Measurements from ENCODE around the gene SPAG17. TPM values are rescaled to one million over a fixed set of nuclear protein-coding genes. Genes with fewer than 3 reads are reported as not detected.

Gene SPAG17
- total and polyA plus RNA-seq, 2 of the 13 experiments (the other 11 are each of a cell fraction or from before 2014, with no cell fraction given), result not detected

DNA sequence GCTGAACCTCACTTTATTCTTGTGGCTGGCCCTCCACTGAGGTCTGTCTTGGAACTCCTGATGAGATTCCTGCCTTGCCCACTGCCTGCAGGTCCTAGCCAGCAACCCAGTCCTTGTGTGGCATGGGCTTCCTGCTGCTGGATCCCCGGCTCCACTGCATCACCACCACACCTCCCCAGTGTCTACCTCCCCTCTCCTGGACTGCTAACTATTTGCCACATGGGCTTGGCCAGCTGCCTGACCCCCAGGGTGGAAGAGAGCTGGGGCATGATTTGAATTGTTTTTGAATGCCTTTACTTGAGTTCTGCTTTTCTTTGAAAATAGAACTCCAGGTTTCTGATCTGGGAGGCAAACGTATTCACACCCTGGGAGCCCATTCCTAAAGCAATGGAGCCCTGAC, 41.2 kb downstream of the SPAG17 start:
- H3K27ac ChIP-seq (ENCODE audit: extremely low read length, insufficient read depth, low read length), result no peak overlapping the region
- no peaks in the 10 kb centered on the region for H3K79me2 ChIP-seq (ENCODE audit: insufficient read depth, low read length)
- H3K9ac ChIP-seq (ENCODE audit: insufficient read depth, low read depth, low read length), result no peak overlapping the region
- ATAC-seq (no peak), FAIRE-seq (no peak), DNase-seq (ENCODE audit: low spot score) (no peak)
- intact Hi-C loops (cut with micrococcal nuclease; ENCODE audit: unreplicated experiment), result no loop called here
- no peaks in the 10 kb centered on the region for H3K36me3 ChIP-seq (replicated peaks in 1 of 2; ENCODE audit: control insufficient read depth in 1 of 2, insufficient read depth in 2 of 2, low read length in 2 of 2)
- no peak overlapping the region for H2AFZ ChIP-seq (ENCODE audit: low read length)
- H3K9me3 ChIP-seq (ENCODE audit: low read length), result no peaks in the 10 kb centered on the region
- BruUV-seq (replicated peaks), result no TSS peak
- WGBS (ENCODE audit: low lambda C conversion rate), result 6% methylated on average over 2 of the region's 2 CpGs
- no peaks in the 10 kb centered on the region for H4K20me1 ChIP-seq (ENCODE audit: insufficient read depth, low read length)
- H3K4me2 ChIP-seq (ENCODE audit: low read depth, low read length), result no peak overlapping the region
- in situ Hi-C loops (cut with HindIII; ENCODE audit: extremely low pct_ligation_motif_present, low pct_unique_long_range_greater_than_20kb), result no loop called here
- no peak overlapping the region for H3K4me3 ChIP-seq (replicated peaks in 1 of 3; ENCODE audit: insufficient read depth in 1 of 3, low read depth in 2 of 3, low read length in 3 of 3)
- POLR2A ChIA-PET, result no interaction called here
- no peaks in the 10 kb centered on the region; a peak in 1 of 5 replicates for H3K27me3 ChIP-seq (ENCODE audit: control insufficient read depth in 1 of 2, insufficient read depth in 2 of 2, low read length in 2 of 2)
- CTCF ChIA-PET (ENCODE audit: low intra/inter-chr PET ratio, low total read pairs), result no interaction called here
- TF ChIP-seq ZZZ3 (CRISPR knock-in tag; IDR thresholded peaks at IDR 0.05; ENCODE audit: borderline replicate concordance), result no peak
- H3K4me1 ChIP-seq (ENCODE audit: insufficient read depth, low read length), result no peaks in the 10 kb centered on the region

DNA sequence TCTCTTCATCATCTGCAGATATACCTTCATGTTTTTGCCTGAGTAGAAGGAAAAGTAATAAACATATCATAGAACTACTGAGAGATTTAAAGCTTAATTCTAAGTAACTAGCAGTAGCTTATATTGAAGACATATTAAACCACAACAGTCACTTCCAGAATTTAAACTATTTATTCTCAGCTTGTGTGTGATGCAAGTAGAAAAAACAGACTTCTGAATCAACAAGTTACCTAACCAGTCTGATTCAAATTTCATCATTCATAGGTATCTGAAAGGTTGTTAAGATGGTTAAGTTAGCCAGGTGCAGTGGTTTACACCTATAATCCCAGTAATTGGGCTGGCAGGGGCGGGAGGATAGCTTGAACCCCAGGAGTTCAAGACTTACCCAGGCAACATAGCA, 41.9 kb downstream of the SPAG17 start:
- Histone ChIP-seq H3K4me2 (ENCODE audit: low read depth, low read length) (no peak overlapping the region), H3K27me3 (ENCODE audit: control insufficient read depth in 1 of 2, insufficient read depth in 2 of 2, low read length in 2 of 2) (no peaks in the 10 kb centered on the region; a peak in 1 of 5 replicates), H3K4me1 (ENCODE audit: insufficient read depth, low read length) (no peaks in the 10 kb centered on the region), H3K79me2 (ENCODE audit: insufficient read depth, low read length) (no peaks in the 10 kb centered on the region), H2AFZ (ENCODE audit: low read length) (no peak overlapping the region), H3K9ac (ENCODE audit: insufficient read depth, low read depth, low read length) (no peak overlapping the region), H3K4me3 (replicated peaks in 1 of 3; ENCODE audit: insufficient read depth in 1 of 3, low read depth in 2 of 3, low read length in 3 of 3) (no peak overlapping the region), H3K9me3 (ENCODE audit: low read length) (no peaks in the 10 kb centered on the region), H3K36me3 (replicated peaks in 1 of 2; ENCODE audit: control insufficient read depth in 1 of 2, insufficient read depth in 2 of 2, low read length in 2 of 2) (no peaks in the 10 kb centered on the region), H3K27ac (ENCODE audit: extremely low read length, insufficient read depth, low read length) (no peak overlapping the region), H4K20me1 (ENCODE audit: insufficient read depth, low read length) (no peaks in the 10 kb centered on the region)
- ChIA-PET CTCF (ENCODE audit: low intra/inter-chr PET ratio, low total read pairs) (no interaction called here), POLR2A (no interaction called here)
- WGBS (ENCODE audit: low lambda C conversion rate), result 0% methylated on average over 1 of the region's 1 CpG
- DNase-seq (ENCODE audit: low spot score) (no peak), ATAC-seq (no peak), FAIRE-seq (no peak)
- no TSS peak for BruUV-seq (replicated peaks)
- in situ Hi-C loops (cut with HindIII; ENCODE audit: extremely low pct_ligation_motif_present, low pct_unique_long_range_greater_than_20kb), result no loop called here
- intact Hi-C loops (cut with micrococcal nuclease; ENCODE audit: unreplicated experiment), result no loop called here
- TF ChIP-seq ZNF10 (CRISPR knock-in tag; IDR thresholded peaks at IDR 0.05; ENCODE audit: borderline replicate concordance, low read depth) (no peak), ZNF678 (CRISPR knock-in tag; IDR thresholded peaks at IDR 0.05) (no peak), PHF20 (CRISPR knock-in tag; IDR thresholded peaks at IDR 0.05) (no peak), ZNF431 (CRISPR knock-in tag; IDR thresholded peaks at IDR 0.05; ENCODE audit: borderline replicate concordance, low read depth) (no peak), CCAR2 (optimal IDR thresholded peaks at IDR 0.05; ENCODE audit: low read depth, low read length) (no peak), MYC (CRISPR knock-in tag; IDR thresholded peaks at IDR 0.05; ENCODE audit: borderline replicate concordance) (no peak), NRL (CRISPR knock-in tag; IDR thresholded peaks at IDR 0.05; ENCODE audit: borderline replicate concordance) (no peak), ZNF841 (CRISPR knock-in tag; IDR thresholded peaks at IDR 0.05; ENCODE audit: borderline replicate concordance) (no peak)
- TF ChIP-seq, protein P1, sequence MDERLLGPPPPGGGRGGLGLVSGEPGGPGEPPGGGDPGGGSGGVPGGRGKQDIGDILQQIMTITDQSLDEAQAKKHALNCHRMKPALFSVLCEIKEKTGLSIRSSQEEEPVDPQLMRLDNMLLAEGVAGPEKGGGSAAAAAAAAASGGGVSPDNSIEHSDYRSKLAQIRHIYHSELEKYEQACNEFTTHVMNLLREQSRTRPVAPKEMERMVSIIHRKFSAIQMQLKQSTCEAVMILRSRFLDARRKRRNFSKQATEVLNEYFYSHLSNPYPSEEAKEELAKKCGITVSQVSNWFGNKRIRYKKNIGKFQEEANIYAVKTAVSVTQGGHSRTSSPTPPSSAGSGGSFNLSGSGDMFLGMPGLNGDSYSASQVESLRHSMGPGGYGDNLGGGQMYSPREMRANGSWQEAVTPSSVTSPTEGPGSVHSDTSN (CRISPR knock-in tag; IDR thresholded peaks at IDR 0.05), result no peak
- TF ChIP-seq, protein P2, sequence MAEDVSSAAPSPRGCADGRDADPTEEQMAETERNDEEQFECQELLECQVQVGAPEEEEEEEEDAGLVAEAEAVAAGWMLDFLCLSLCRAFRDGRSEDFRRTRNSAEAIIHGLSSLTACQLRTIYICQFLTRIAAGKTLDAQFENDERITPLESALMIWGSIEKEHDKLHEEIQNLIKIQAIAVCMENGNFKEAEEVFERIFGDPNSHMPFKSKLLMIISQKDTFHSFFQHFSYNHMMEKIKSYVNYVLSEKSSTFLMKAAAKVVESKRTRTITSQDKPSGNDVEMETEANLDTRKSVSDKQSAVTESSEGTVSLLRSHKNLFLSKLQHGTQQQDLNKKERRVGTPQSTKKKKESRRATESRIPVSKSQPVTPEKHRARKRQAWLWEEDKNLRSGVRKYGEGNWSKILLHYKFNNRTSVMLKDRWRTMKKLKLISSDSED (CRISPR knock-in tag; IDR thresholded peaks at IDR 0.05), result no peak
- TF ChIP-seq, protein P3, sequence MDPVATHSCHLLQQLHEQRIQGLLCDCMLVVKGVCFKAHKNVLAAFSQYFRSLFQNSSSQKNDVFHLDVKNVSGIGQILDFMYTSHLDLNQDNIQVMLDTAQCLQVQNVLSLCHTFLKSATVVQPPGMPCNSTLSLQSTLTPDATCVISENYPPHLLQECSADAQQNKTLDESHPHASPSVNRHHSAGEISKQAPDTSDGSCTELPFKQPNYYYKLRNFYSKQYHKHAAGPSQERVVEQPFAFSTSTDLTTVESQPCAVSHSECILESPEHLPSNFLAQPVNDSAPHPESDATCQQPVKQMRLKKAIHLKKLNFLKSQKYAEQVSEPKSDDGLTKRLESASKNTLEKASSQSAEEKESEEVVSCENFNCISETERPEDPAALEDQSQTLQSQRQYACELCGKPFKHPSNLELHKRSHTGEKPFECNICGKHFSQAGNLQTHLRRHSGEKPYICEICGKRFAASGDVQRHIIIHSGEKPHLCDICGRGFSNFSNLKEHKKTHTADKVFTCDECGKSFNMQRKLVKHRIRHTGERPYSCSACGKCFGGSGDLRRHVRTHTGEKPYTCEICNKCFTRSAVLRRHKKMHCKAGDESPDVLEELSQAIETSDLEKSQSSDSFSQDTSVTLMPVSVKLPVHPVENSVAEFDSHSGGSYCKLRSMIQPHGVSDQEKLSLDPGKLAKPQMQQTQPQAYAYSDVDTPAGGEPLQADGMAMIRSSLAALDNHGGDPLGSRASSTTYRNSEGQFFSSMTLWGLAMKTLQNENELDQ (CRISPR knock-in tag; IDR thresholded peaks at IDR 0.05; ENCODE audit: borderline replicate concordance), result no peak
- TF ChIP-seq, protein P4, sequence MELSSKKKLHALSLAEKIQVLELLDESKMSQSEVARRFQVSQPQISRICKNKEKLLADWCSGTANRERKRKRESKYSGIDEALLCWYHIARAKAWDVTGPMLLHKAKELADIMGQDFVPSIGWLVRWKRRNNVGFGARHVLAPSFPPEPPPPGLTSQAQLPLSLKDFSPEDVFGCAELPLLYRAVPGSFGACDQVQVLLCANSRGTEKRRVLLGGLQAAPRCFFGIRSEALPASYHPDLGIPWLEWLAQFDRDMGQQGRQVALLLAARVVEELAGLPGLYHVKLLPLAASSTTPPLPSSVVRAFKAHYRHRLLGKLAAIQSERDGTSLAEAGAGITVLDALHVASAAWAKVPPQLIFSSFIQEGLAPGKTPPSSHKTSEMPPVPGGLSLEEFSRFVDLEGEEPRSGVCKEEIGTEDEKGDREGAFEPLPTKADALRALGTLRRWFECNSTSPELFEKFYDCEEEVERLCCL (CRISPR knock-in tag; IDR thresholded peaks at IDR 0.05; ENCODE audit: borderline replicate concordance), result no peak
